VCaP (cell line): Measurements from ENCODE around the gene IDI2.

Experiments used
- H3K27ac ChIP-seq: fragments of 450-650 bp; 2 replicates; pipeline ENCODE4 v1.5.1; 2017
- CTCF ChIP-seq: fragments of 450-650 bp; conservative IDR thresholded peaks from 2 replicates; pipeline ENCODE4 v1.5.1; 2017; ENCODE audit warnings: mild to moderate bottlenecking, moderate library complexity

The IDI2 gene

DNA sequence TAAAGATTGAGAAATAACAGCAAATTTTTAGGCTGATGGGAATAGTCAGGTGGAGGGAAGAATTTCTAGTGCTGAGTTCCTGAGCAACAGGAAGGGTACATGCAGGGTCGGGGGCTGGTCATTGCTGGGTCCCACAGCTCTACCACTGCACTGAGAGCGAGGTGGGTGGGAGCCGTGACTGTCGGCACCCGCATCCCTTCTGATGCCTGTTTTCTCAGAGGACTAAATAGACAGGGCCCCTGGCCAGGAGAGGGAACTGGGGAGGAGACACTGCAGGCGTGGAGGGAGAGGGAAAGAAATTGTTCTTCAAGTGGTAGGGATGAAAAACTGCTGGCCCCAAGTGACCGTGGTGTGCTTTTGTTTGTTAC is 30.1 kb downstream of the IDI2 start:
- no peak for TF ChIP-seq CTCF

DNA sequence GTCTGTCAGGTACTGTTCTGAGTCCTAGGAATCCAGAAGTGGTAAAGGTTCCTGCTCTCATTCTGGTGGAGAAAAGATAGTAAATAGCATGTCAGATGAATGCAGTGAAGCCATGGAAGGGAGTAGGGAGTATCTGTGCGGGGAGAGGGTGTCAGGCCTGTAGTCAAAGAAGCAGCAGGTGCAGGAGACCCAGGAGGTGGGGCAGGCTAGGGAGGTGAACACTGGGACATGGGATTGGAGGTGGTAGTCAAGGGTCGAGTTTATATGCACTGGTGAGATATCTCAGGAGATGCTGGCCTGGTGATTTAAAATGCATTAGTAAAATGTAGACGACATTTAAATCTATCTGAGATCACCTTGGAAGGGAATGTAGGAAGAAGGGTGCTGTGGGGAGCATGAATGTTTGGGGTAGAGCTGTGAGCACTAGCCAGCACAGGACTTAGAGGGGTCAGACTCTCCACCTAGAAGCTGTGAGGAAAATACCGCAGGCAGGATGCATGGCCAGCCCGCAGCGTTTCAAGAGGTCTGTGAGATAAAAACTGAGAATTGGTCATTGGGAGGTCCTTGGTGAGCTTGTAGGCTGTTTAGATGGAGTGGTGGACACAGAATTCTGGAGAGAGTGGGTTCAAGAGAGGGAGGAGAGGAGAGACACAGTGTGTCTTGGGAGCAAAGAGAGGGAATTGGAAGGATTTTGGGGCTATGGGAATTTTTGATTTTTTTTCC is 30.7 kb downstream of the IDI2 start:
- H3K27ac ChIP-seq = no peak overlapping the region
- no peak for TF ChIP-seq CTCF

More for the DNA sequence above, 30.1 kb downstream of the IDI2 start:
- H3K27ac ChIP-seq = no peak overlapping the region

DNA sequence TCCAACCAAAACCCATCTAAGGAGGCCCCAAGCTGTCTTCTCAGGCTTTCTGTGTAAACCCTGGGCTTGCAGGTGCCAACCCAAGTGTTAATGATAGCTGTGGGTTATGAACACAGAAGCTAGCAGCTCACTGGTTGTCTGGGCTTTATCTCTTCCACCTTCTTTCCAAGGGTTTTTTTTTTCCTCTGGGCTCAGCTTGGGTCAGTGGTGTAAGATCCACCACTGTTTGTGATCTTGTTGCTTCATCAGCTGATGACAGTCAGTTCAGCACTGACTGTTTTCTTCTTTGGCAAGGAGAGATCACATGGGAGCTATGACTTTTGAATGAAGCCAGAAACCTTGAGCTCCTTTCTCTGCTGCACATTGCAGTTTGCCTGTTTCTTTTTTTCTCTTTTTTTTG is 32.8 kb downstream of the IDI2 start:
- no peak for TF ChIP-seq CTCF
- no peak overlapping the region for H3K27ac ChIP-seq

DNA sequence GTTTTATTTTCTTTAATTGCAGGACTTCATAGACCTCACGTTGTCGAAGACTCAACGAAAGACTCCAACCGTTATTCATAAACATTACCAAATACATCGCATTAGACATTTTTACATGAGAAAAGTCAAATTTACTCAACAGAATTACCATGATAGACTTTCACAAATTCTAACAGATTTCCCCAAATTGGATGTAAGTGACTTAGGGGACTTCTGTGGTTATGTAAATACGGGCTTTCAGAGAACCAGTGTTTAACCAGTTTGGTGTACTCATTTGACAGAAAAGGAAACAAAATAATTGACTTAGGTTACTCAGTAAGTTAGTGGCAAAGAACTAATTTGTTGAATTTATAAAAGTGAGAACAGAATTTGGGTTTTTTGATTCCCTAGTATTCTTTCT is 33.2 kb downstream of the IDI2 start:
- no peak for TF ChIP-seq CTCF
- H3K27ac ChIP-seq = no peak overlapping the region

DNA sequence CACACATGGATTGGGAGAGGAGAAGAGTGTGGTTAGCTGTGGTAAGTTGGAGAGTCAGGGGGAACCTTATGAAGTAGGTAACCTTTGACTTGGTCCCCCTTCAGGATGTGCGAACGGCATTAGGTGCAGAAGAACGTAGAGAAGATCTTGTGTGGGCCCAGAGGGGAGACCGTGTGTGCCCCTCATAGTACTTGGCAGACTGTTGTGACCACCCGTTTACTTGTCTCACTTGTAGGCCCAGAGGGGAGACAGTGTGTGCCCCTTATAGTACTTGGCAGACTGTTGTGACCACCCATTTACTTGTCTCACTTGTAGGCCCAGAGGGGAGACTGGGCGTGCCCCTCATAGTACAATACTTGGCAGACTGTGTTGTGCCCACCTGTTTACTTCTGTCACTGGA is 34.9 kb downstream of the IDI2 start:
- TF ChIP-seq CTCF = no peak
- no peak overlapping the region for H3K27ac ChIP-seq

DNA sequence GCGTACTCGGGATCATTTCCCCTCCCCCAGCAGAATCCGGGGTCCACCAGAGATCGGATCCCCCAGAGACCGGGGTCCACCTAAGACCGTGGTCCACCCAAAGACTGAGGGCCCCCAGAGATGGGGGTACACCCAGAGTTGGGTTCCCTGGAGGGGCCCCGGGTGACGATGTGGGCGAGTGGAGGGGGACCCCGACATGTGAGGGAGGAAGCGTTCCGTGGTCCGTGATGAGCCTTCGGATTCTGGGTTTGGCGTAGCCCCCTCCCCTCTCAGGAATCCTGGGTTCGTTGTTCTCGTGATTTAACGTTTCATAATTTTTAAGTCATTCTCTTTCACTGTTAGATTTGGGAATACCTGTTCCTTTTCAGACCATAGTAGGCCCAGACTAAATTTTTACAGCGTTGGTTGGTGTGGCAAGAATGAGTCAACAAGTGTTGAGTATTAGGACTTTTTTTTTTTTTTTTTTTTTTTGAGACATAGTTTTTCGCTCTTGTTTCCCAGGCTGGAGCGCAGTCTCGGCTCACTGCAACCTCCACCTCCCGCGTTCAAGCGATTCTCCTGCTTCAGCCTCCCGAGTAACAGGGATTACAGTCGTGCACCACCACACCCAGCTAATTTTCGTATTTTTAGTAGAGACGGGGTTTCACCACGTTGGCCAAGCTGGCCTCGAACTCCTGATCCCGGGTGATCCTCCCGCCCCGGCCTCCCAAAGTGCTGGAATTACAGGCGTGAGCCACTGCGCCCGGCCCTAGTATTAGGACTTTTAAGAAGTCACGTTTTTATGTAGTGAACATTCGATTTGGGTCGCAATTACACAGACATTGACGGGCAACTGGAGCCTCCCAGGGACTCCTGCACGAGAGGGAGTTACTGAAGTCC is 36.8 kb downstream of the IDI2 start:
- TF ChIP-seq CTCF = no peak
- H3K27ac ChIP-seq = peak overlapping the region; percentile 89

DNA sequence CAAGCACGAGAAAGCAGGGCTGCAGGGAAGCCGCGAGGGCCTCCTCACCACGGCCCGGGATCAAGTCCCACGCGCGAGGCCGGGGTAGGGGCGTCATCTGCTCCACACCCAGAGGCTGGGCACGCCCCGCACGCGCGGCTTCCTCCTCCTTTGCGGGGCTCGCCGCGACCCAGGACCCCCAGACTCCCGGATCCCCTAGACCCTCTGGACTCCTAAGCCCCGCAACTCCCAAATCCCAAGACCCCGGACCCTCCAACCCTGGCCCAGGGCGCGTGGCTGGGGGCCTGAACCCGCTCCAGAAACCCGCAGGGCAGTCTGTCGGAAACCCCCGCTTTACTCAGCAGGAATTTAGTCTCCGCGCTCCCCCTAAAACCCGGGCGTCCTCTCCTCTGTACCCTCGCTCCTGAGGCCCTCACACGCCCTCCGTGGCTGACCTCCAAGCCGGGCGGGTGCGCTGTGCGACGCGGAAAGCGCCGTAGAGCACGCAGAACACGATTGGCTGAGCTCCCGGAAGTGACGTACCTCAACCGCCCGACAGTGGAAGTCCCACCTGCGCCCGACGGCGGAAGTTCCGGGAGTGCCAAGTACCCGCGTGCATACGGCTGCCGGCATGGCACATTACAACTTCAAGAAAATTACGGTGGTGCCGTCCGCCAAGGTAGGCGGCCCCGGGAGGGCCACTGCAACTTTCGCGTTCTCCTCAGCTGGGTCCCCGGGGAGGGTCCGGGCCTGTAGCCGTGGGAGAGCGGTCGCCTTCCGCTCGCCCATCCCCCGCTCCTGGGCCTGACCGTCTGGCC is 37.6 kb downstream of the IDI2 start, which contains the start of gene GTPBP4:
TSS of gene GTPBP4 (plus strand) at position 565 of the 797 bp plus-strand sequence. CDS start at position 611, 46 bp downstream.
- TF ChIP-seq CTCF = peak; percentile 64
- peak within 1 kb of the TSS; percentile 89 for H3K27ac ChIP-seq
